Keratinocyte (primary cell): ENCODE data around the gene ROR2. TPM values are rescaled to one million over a fixed set of nuclear protein-coding genes. Genes with fewer than 3 reads are reported as not detected.

ENCODE experiments used
- DNase-seq: peaks from one replicate; pipeline ENCODE4 v3.0.0-alpha.2; 2011; ENCODE audit warnings: low read depth, missing footprints, low spot score
- FAIRE-seq: peaks from 2 replicates; lab custom pipeline; 2011; peaks lifted over from hg19 to GRCh38; lab: Jason Lieb, UNC
- H2AFZ ChIP-seq: 2 replicates; pipeline ENCODE4 v1.6.0; 2012; ENCODE audit warnings: low read length, control low read depth, inconsistent platforms; ENCODE audit not compliant: control insufficient read depth
- H3K27ac ChIP-seq: 2 replicates; pipeline ENCODE4 v1.5.1; 2011; ENCODE audit warnings: low read length; ENCODE audit not compliant: control insufficient read depth, insufficient read depth
- H3K27me3 ChIP-seq: 3 replicates; pipeline ENCODE4 v1.6.0; 2011; ENCODE audit warnings: low read length; ENCODE audit not compliant: control insufficient read depth, insufficient read depth; ENCODE audit errors: extremely low read depth
- H3K36me3 ChIP-seq, 2 experiments: 2 replicates in 1 of 2; 3 replicates in 1 of 2; pipeline ENCODE4 v1.5.1; 2011; ENCODE audit warnings: low read length in 2 of 2, mild to moderate bottlenecking in 1 of 2; ENCODE audit not compliant: control insufficient read depth in 2 of 2, insufficient read depth in 2 of 2; ENCODE audit errors: extremely low read depth in 1 of 2
- H3K4me1 ChIP-seq: 3 replicates; pipeline ENCODE4 v1.5.1; 2011; ENCODE audit warnings: low read length; ENCODE audit not compliant: control insufficient read depth, insufficient read depth; ENCODE audit errors: extremely low read depth
- H3K4me2 ChIP-seq: 3 replicates; pipeline ENCODE4 v1.6.0; 2011; ENCODE audit warnings: low read depth, low read length; ENCODE audit not compliant: control insufficient read depth, insufficient read depth; ENCODE audit errors: extremely low read depth
- H3K4me3 ChIP-seq, 3 experiments: fragments of 200-600 bp in 1 of 3; sonication (generic) in 1 of 3; 2 replicates in 2 of 3; 3 replicates in 1 of 3; pipeline ENCODE4 v1.5.1; 2011 to 2016; ENCODE audit warnings: low read length in 3 of 3, mild to moderate bottlenecking in 3 of 3, control low read depth in 2 of 3, inconsistent platforms in 1 of 3, low read depth in 1 of 3, mixed read lengths in 1 of 3, mixed run types in 1 of 3, moderate library complexity in 1 of 3; ENCODE audit not compliant: control insufficient read depth in 2 of 3, insufficient read depth in 2 of 3; ENCODE audit errors: extremely low read depth in 1 of 3
- H3K79me2 ChIP-seq: 2 replicates; pipeline ENCODE4 v1.6.0; 2012; ENCODE audit warnings: low read length; ENCODE audit not compliant: control insufficient read depth, insufficient read depth
- H3K9ac ChIP-seq: 3 replicates; pipeline ENCODE4 v1.6.0; 2011; ENCODE audit warnings: low read length; ENCODE audit not compliant: control insufficient read depth, insufficient read depth; ENCODE audit errors: extremely low read depth
- H3K9me1 ChIP-seq: 3 replicates; pipeline ENCODE4 v1.6.0; 2011; ENCODE audit warnings: low read length; ENCODE audit not compliant: control insufficient read depth, insufficient read depth; ENCODE audit errors: extremely low read depth
- H3K9me3 ChIP-seq: 2 replicates; pipeline ENCODE4 v1.5.1; 2012; ENCODE audit warnings: low read depth, low read length; ENCODE audit not compliant: control insufficient read depth
- H4K20me1 ChIP-seq: 3 replicates; pipeline ENCODE4 v1.6.0; 2011; ENCODE audit warnings: low read length; ENCODE audit not compliant: control insufficient read depth, insufficient read depth; ENCODE audit errors: extremely low read depth
- EZH2 ChIP-seq: IDR thresholded peaks from one replicate; pipeline ENCODE4 v1.6.1; 2012; ENCODE audit warnings: inconsistent platforms, mild to moderate bottlenecking, low read length, moderate library complexity
- dilution Hi-C: fragments of 300-500 bp; cut with MboI; formaldehyde crosslinking; loops from one replicate; pipeline ENCODE4 v1.7.0; 2020; ENCODE audit warnings: low sequenced_read_pairs; ENCODE audit not compliant: extremely low pct_ligation_motif_present
- polyA plus RNA-seq, 5 experiments: library from polyadenylated mRNA; depleted of rRNA in 3 of 5; stranded (reverse) in 3 of 5; stranded (forward) in 1 of 5; unstranded in 1 of 5; fragments of >200 nt; gene quantifications; 1 replicate in 1 of 5; 2 replicates in 3 of 5; 3 replicates in 1 of 5; pipeline versions ENCODE4 v1.2.1 to v1.2.3, GENCODE V29; 2011 to 2012; ENCODE audit warnings: missing spikeins in 2 of 5, low read depth in 1 of 5, low replicate concordance in 1 of 5
- TF ChIP-seq, protein P1 (sequence below), 3 experiments: IDR thresholded peaks in 1 of 3; conservative IDR thresholded peaks in 1 of 3; optimal IDR thresholded peaks in 1 of 3; 2 replicates in 2 of 3; 3 replicates in 1 of 3; pipeline versions ENCODE3 to v1.5.1; 2011; ENCODE audit warnings: low read length in 3 of 3, mild to moderate bottlenecking in 3 of 3, moderate library complexity in 2 of 3, control low read depth in 1 of 3, inconsistent platforms in 1 of 3; ENCODE audit not compliant: insufficient read depth in 2 of 3; ENCODE audit errors: extremely low read depth in 1 of 3

ROR2 gene
- polyA plus RNA-seq, 1 donor (not counting 4 experiments of a cell fraction or from before 2014, with no cell fraction given): 0.22 TPM

DNA sequence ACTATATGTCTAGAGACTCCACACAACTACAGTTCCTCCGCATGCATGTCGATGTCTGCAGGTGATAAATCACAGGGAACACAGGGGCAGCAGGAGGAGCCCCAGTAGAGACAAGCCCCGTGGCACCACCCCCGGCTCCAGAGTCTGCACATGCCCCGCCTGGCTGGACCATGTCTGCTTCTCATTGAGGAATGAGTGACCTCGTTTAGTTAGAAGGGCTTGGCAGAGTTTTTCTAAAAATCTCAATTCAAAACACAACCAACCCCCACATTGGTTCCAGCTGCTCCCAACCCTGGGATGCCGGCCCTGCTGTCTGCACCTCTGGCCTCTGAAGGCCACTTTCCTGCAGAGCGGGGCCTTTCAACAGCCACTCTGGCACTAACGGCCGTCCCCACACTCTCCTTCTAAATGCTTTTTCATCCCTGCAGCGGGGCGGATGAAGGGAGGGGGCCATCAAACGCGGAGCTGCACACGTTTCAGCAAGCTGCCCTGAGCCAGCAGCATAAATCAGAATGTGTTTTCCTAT is 106.3 kb downstream of the ROR2 start:
- H3K27ac ChIP-seq: no peak overlapping the region
- no peak for FAIRE-seq
- H2AFZ ChIP-seq: no peak overlapping the region
- TF ChIP-seq, protein P1, sequence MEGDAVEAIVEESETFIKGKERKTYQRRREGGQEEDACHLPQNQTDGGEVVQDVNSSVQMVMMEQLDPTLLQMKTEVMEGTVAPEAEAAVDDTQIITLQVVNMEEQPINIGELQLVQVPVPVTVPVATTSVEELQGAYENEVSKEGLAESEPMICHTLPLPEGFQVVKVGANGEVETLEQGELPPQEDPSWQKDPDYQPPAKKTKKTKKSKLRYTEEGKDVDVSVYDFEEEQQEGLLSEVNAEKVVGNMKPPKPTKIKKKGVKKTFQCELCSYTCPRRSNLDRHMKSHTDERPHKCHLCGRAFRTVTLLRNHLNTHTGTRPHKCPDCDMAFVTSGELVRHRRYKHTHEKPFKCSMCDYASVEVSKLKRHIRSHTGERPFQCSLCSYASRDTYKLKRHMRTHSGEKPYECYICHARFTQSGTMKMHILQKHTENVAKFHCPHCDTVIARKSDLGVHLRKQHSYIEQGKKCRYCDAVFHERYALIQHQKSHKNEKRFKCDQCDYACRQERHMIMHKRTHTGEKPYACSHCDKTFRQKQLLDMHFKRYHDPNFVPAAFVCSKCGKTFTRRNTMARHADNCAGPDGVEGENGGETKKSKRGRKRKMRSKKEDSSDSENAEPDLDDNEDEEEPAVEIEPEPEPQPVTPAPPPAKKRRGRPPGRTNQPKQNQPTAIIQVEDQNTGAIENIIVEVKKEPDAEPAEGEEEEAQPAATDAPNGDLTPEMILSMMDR (optimal IDR thresholded peaks at IDR 0.05 in 1 of 3, IDR thresholded peaks at IDR 0.05 in 1 of 3, conservative IDR thresholded peaks at IDR 0.05 in 1 of 3; ENCODE audit: extremely low read depth in 1 of 3, insufficient read depth in 2 of 3, low read length in 3 of 3): no peak
- no peak for TF ChIP-seq EZH2
- H3K79me2 ChIP-seq: no peaks in the 10 kb centered on the region
- no peaks in the 10 kb centered on the region for H3K36me3 ChIP-seq
- H3K9me1 ChIP-seq: no peaks in the 10 kb centered on the region
- no peak for DNase-seq
- no peak overlapping the region for H3K9ac ChIP-seq
- no peaks in the 10 kb centered on the region for H3K9me3 ChIP-seq
- H3K4me3 ChIP-seq: no peak overlapping the region
- no peak overlapping the region for H3K4me2 ChIP-seq
- H3K27me3 ChIP-seq: peaks cover 8% of the 10 kb centered on the region
- dilution Hi-C loops: no loop called here
- no peaks in the 10 kb centered on the region for H4K20me1 ChIP-seq
- H3K4me1 ChIP-seq: peaks cover 2% of the 10 kb centered on the region

DNA sequence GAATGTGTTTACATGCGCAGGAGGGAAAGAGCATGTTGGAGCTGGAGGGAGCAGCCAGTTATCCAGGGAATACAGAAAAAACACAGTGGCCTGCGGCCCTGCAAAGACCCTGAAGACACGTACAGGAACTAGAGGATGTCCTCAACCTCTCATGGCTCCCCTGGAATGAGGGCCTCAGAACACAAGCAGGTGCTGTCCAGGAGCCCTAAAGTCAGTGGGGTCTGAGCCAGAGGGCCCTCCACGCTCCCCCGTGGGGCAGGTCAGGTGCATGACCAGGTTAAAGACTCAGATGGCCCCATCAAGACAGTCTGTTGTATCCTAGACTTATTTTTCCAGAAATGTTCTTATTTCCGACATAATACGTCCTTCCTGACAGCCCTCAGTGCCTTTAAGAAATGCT is 106.9 kb downstream of the ROR2 start:
- peaks cover 8% of the 10 kb centered on the region for H3K27me3 ChIP-seq
- TF ChIP-seq EZH2: no peak
- TF ChIP-seq, protein P1 (optimal IDR thresholded peaks at IDR 0.05 in 1 of 3, IDR thresholded peaks at IDR 0.05 in 1 of 3, conservative IDR thresholded peaks at IDR 0.05 in 1 of 3; ENCODE audit: extremely low read depth in 1 of 3, insufficient read depth in 2 of 3, low read length in 3 of 3): no peak
- FAIRE-seq (no peak), DNase-seq (no peak)
- H2AFZ ChIP-seq: no peak overlapping the region
- no peak overlapping the region for H3K9ac ChIP-seq
- H3K9me3 ChIP-seq: no peaks in the 10 kb centered on the region
- H3K79me2 ChIP-seq: no peaks in the 10 kb centered on the region
- H3K9me1 ChIP-seq: no peaks in the 10 kb centered on the region
- no peaks in the 10 kb centered on the region for H3K36me3 ChIP-seq
- no peak overlapping the region for H3K4me3 ChIP-seq
- H3K4me2 ChIP-seq: no peak overlapping the region
- H3K27ac ChIP-seq: no peak overlapping the region
- peaks cover 8% of the 10 kb centered on the region for H3K4me1 ChIP-seq
- no peaks in the 10 kb centered on the region for H4K20me1 ChIP-seq
- dilution Hi-C loops: no loop called here
